Subcutaneous abdominal adipose tissue (tissue), 5 donors: ENCODE results near the gene EDC4.

Experiments used
- H3K27ac ChIP-seq: one replicate; pipeline ENCODE4 v1.7.0; 2013; ENCODE audit warnings: low read depth, mild to moderate bottlenecking, inconsistent platforms, low read length, moderate library complexity
- H3K27me3 ChIP-seq, 5 donors: one replicate each; pipeline ENCODE4 v1.7.0; 2013; ENCODE audit warnings: low read length in 5 of 5, inconsistent platforms in 1 of 5; ENCODE audit not compliant: control insufficient read depth in 5 of 5, insufficient read depth in 4 of 5
- H3K36me3 ChIP-seq, 5 donors: one replicate each; pipeline ENCODE4 v1.7.0; 2013; ENCODE audit warnings: low read length in 5 of 5; ENCODE audit not compliant: control insufficient read depth in 5 of 5, insufficient read depth in 5 of 5
- H3K4me1 ChIP-seq, 5 donors: one replicate each; pipeline ENCODE4 v1.7.0; 2013; ENCODE audit warnings: low read length in 5 of 5, mild to moderate bottlenecking in 3 of 5, moderate library complexity in 1 of 5; ENCODE audit not compliant: control insufficient read depth in 5 of 5, insufficient read depth in 5 of 5
- H3K4me3 ChIP-seq, 5 donors: one replicate each; pipeline ENCODE4 v1.7.0; 2013; ENCODE audit warnings: low read length in 5 of 5, low read depth in 1 of 5
- H3K9ac ChIP-seq, 5 donors: one replicate each; pipeline ENCODE4 v1.7.0; 2013; ENCODE audit warnings: low read length in 5 of 5, mild to moderate bottlenecking in 4 of 5, moderate library complexity in 3 of 5
- H3K9me3 ChIP-seq, 5 donors: one replicate each; pipeline ENCODE4 v1.7.0; 2013; ENCODE audit warnings: low read length in 5 of 5; ENCODE audit not compliant: control insufficient read depth in 5 of 5
- donor health status: healthy.
- donor health status: healthy.
- donor health status: healthy.
- donor health status: healthy.
- donor health status: healthy.

Gene EDC4

DNA sequence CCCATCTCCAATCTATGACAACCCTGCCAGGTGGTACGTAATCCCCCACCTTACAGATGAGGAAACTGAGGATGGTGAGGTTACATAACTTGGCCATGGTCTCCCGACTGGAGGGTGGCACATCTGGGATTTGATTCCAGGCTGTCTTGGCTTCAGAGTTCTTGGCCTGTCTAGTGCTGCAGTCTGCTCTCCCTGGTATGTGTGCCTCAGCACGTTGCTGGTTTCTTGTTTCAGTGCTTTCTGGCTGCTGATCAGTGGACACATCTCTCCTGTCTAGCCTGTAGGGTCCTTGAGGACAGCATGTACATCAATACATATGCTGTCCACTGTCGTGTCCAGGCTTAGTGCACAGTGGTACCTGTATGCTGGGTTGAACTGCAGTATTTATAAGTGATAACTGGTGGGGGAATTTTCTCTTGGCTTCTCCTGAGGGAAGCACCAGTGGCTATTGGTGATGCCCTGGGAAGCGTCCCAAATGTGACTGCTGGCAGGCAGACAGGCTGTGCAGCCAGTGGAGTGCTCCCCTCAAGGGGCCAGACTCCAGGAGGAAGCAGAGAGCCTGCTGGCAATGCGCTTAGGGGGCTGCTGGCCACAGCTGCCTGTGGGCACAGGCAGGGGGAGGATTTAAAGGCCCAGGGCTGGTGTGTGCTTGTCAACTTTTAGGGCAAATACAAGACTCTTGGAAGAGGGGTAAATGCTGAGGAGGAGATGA lies 44.4 kb downstream of the EDC4 start:
- H3K9me3 ChIP-seq: no peaks in the 10 kb centered on the region
- peak overlapping the region in 1 of 5 donors; percentile 41 for H3K9ac ChIP-seq
- peaks cover 0 to 40% (median 21%) of the 10 kb centered on the region in 5 donors for H3K36me3 ChIP-seq
- H3K27ac ChIP-seq: peak overlapping the region; percentile 18
- H3K27me3 ChIP-seq: no peaks in the 10 kb centered on the region
- H3K4me3 ChIP-seq: no peak overlapping the region
- peaks cover 1 to 35% (median 25%) of the 10 kb centered on the region in 5 donors for H3K4me1 ChIP-seq

DNA sequence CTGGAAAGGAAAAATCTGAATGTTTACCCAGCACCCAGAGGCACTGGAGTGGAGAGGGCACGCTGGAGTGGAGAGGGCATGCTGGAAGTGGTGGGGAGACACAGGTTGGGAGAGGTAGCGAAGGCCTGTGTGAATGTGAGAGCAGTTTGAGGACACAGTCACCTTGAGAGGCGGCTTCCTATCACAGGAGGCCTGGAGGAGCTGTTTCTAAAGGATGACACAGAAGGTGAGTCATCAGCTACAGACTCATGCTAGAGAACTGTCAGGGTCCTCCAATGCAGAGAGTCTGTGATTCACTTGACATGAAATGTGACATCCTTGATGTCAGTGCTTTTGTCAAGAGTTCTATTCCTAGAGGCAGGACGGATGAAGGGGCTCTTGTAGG lies 45.0 kb downstream of the EDC4 start:
- H3K4me1 ChIP-seq: peaks cover 1 to 35% (median 25%) of the 10 kb centered on the region in 5 donors
- no peaks in the 10 kb centered on the region for H3K27me3 ChIP-seq
- peak overlapping the region in 1 of 5 donors; percentile 41 for H3K9ac ChIP-seq
- no peaks in the 10 kb centered on the region for H3K9me3 ChIP-seq
- peaks cover 0 to 45% (median 20%) of the 10 kb centered on the region in 5 donors for H3K36me3 ChIP-seq
- peak overlapping the region; percentile 18 for H3K27ac ChIP-seq
- H3K4me3 ChIP-seq: no peak overlapping the region

DNA sequence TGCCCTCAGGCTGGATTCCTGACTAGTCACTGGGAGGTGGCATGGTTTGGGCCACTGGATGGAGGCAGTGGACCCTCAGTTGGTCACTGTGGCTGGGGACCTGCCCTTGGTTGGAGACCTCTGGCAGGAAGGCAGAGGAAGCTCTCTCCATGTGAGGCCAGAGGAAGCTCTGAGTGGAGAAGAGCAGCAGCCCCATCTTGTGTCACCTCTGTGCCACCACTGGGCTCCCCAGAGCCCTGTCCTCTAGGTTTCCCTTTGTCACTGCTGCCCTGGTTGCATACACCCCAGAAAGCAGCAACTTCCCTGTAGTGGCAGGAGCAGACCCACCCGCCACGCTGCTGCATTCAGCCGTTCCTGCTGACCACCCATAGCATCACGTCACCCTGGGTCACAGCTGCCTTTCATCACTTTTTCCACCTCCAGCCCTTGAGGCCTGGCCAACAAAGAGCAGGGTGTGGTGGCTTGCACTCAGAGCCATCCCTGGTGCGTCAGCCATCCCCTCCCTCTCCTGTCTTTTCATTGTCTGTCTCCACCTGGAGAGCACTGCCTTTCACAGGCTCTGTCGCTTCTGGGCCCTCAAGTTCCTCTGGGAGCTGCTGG lies 46.9 kb downstream of the EDC4 start:
- Histone ChIP-seq H3K27me3 (no peaks in the 10 kb centered on the region), H3K4me1 (peaks cover 1 to 40% (median 25%) of the 10 kb centered on the region in 5 donors), H3K36me3 (peaks cover 0 to 58% (median 27%) of the 10 kb centered on the region in 5 donors), H3K9ac (no peak overlapping the region), H3K27ac (no peak overlapping the region), H3K9me3 (no peaks in the 10 kb centered on the region), H3K4me3 (no peak overlapping the region)

DNA sequence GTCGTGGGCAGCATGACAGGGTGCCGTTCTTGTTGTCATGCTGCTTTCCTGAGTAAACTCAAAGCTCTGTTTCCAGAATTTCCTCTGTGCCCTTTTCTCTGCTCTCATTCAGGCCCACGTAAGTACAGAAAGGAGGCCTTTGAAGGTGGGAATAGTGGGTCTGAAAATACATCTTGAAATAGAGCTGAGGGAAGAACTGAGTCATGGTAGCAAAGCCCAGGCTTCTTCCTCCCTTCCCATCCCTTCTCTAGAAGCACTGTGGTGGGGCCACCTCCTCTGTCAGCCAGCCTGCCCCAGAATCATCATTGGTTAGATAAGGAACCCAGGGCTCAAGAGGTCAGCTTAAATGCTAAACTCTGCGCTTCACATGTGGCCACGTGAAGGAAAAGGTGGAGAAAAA lies 49.4 kb downstream of the EDC4 start:
- H3K4me1 ChIP-seq: peaks cover 9 to 39% (median 34%) of the 10 kb centered on the region in 5 donors
- H3K9me3 ChIP-seq: no peaks in the 10 kb centered on the region
- peaks cover 0 to 38% (median 19%) of the 10 kb centered on the region in 5 donors for H3K36me3 ChIP-seq
- no peaks in the 10 kb centered on the region for H3K27me3 ChIP-seq
- H3K9ac ChIP-seq: no peak overlapping the region
- H3K4me3 ChIP-seq: no peak overlapping the region
- no peak overlapping the region for H3K27ac ChIP-seq

DNA sequence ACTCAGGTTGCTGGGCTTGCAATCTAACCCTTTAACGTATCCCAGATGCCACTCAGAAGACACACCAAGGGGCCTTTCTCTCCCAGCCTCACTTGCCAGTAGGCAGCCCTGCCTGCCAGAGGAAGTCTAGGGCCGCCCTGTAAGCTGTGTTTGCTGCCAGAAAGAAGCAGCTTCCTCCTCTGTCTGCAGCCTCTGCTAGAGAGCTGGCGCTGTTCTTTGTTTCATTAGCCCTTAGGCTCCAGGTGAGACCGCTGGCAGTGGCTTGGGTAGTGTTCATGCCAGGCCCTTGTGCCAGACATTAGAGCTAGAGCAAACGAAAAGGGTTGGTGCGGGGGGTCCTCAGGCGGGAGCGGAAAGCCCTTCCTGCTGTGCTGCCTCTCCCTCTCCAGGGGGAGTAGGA lies 49.9 kb downstream of the EDC4 start:
- no peaks in the 10 kb centered on the region for H3K27me3 ChIP-seq
- no peaks in the 10 kb centered on the region for H3K9me3 ChIP-seq
- no peak overlapping the region for H3K27ac ChIP-seq
- no peak overlapping the region for H3K4me3 ChIP-seq
- H3K9ac ChIP-seq: no peak overlapping the region
- peaks cover 0 to 41% (median 24%) of the 10 kb centered on the region in 5 donors for H3K36me3 ChIP-seq
- H3K4me1 ChIP-seq: peaks cover 9 to 33% (median 29%) of the 10 kb centered on the region in 5 donors

DNA sequence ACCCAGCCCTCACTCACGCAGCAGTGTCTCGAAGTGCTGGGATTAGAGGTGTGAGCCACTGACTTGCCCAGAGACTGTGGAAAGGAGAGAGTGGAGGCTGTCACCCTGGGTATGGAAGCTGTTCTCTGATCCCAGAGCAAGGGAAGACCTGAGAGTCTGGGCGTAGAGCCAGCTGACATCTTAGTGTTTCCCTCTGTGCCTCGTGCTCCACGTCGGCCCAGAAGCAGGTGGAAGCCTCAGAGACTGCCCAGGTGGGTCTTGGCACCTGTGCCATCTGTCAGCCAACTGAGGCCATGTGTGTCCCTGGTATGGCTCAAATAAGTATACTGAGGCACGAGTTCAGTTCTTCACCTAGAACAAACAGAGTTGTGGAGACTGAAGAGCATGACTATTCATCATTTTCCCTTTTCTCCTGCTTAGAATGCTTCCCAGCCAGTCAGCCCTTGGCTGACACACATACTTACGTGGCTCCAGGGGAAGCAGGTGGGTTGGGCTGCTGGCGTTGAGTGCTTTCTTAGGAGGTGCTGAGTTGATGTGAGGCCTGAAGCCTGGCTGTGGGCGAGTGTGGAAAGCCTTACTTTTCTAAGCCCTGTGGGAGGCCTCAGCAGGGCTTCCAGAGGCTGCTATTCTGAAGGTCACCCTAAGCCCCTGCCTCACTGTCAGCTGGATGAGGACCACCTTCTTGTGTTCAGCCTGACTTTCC lies 50.7 kb downstream of the EDC4 start:
- Histone ChIP-seq H3K4me1 (peaks cover 9 to 28% (median 24%) of the 10 kb centered on the region in 5 donors), H3K27ac (no peak overlapping the region), H3K36me3 (peaks cover 0 to 49% (median 28%) of the 10 kb centered on the region in 5 donors), H3K9ac (no peak overlapping the region), H3K4me3 (no peak overlapping the region), H3K9me3 (no peaks in the 10 kb centered on the region), H3K27me3 (no peaks in the 10 kb centered on the region)

DNA sequence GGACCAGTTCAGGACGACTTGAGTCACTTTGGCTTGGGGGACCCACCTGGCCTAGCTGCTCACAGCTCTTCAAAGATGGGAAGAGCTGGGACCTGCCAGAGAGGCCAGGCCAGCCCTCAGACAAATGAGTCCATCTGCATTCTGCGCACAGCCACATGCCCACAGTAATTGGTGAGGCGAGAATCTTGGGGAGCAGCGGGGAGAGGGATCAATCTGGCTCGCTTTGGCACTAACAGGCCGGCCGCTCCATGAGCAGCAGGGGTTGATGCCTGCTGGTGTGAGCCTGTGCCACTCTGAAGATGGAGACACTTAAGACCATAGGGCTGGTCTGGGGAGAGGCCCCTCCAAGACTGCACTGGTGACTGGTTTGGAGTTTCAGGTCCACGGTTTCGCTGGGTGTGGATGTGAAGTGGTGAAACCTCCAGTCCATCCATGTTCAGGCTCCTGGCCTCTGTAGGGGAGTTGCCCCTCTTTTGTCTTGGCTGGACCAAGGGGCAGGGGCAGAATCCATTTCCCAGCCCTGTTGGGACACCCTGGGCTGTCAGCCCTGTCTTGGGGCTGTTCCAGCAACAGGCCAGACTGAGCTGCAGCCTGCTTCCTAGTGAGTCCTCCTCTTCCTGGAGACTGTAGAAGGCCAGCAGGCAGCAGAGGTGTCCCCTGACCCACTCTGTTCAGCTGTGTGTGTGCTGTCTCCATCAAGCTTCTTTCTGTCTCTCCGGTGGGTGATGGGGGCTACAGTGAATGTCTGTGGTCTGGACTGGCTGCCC lies 51.5 kb downstream of the EDC4 start:
- Histone ChIP-seq H3K4me3 (no peak overlapping the region), H3K27me3 (no peaks in the 10 kb centered on the region), H3K9me3 (no peaks in the 10 kb centered on the region), H3K4me1 (peaks cover 8 to 28% (median 24%) of the 10 kb centered on the region in 5 donors), H3K27ac (no peak overlapping the region), H3K36me3 (peaks cover 0 to 50% (median 29%) of the 10 kb centered on the region in 5 donors), H3K9ac (peak overlapping the region in 2 of 5 donors; percentile 26 to 28)

DNA sequence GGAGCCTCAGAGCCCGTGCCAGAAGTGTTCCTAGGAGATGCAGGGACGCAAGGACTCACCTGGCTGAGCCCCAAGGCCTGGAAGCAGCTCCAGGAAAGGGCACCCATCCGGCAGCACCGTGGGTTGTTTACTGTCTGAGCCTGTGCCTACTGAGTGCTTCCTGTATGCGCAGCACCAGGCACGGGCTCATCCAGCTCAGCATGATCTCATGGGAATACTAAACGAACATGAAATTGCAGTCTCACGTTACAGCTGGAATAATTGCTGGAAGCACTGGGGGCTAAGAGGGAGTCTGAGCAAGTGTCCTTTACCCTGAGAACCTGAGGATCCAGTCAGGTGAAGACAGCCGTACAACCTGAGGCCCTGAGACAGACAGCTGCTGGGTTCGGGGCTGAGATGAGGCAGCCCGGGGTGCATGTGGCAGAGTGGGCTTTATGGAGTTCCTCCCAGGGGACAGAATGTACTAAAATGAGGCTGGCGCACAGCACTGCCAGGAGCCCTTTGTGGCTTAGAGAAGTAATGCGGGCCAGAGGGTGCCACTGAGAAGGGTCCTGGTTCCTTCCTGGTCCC lies 53.4 kb downstream of the EDC4 start:
- Histone ChIP-seq H3K4me1 (peaks cover 7 to 25% (median 23%) of the 10 kb centered on the region in 5 donors), H3K4me3 (peak overlapping the region in 1 of 5 donors; percentile 8), H3K27me3 (no peaks in the 10 kb centered on the region), H3K36me3 (peaks cover 0 to 63% (median 36%) of the 10 kb centered on the region in 5 donors), H3K9me3 (no peaks in the 10 kb centered on the region), H3K9ac (peak overlapping the region in 3 of 5 donors; percentile 22 to 53 (median 33)), H3K27ac (no peak overlapping the region)

DNA sequence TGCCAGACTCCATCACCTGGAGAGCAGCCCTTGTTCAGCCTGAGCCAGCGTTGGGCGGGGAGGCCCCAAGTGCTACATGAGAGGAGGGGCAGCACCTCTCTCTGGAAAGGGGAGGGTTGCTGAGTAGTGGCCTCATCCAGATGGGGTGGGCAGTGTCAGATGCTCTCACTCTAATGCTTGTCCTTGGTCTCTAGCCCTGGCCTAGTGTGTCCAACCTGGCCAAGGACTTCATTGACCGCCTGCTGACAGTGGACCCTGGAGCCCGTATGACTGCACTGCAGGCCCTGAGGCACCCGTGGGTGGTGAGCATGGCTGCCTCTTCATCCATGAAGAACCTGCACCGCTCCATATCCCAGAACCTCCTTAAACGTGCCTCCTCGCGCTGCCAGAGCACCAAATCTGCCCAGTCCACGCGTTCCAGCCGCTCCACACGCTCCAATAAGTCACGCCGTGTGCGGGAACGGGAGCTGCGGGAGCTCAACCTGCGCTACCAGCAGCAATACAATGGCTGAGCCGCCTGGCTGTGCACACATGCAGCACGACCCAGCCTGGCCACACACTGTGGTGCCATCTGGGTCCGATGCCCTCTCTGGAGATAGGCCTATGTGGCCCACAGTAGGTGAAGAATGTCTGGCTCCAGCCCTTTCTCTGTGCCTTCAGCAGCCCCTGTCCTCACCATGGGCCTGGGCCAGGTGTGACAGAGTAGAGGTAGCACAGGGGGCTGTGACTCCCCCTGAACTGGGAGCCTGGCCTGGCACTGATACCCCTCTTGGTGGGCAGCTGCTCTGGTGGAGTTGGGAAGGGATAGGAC lies 54.5 kb downstream of the EDC4 start:
- H3K9me3 ChIP-seq: no peaks in the 10 kb centered on the region
- H3K27ac ChIP-seq: no peak overlapping the region
- peaks cover 7 to 25% (median 23%) of the 10 kb centered on the region in 5 donors for H3K4me1 ChIP-seq
- peaks cover 0 to 71% (median 37%) of the 10 kb centered on the region in 5 donors for H3K36me3 ChIP-seq
- no peaks in the 10 kb centered on the region for H3K27me3 ChIP-seq
- no peak overlapping the region for H3K4me3 ChIP-seq
- H3K9ac ChIP-seq: peak overlapping the region in 1 of 5 donors; percentile 33
